Astrocyte (in vitro differentiated cells and primary cell): ENCODE data around the gene SMARCA2. TPM values are rescaled to one million over a fixed set of nuclear protein-coding genes. Genes with fewer than 3 reads are reported as not detected.

Experiments used
- DNase-seq: peaks from one replicate; pipeline ENCODE4 v3.0.0-alpha.2; 2010; ENCODE audit warnings: low read depth
- FAIRE-seq: peaks from 2 replicates; lab custom pipeline; 2011; peaks lifted over from hg19 to GRCh38; lab: Jason Lieb, UNC
- H2AFZ ChIP-seq: 2 replicates; pipeline ENCODE4 v1.6.0; 2012; ENCODE audit warnings: low read depth, low read length, inconsistent platforms
- H3K27ac ChIP-seq: 2 replicates; pipeline ENCODE4 v1.5.1; 2011; ENCODE audit warnings: low read depth, low read length, inconsistent platforms
- H3K27me3 ChIP-seq: 2 replicates; pipeline ENCODE4 v1.6.0; 2011; ENCODE audit warnings: low read length, inconsistent platforms; ENCODE audit not compliant: insufficient read depth
- H3K36me3 ChIP-seq: 2 replicates; pipeline ENCODE4 v1.5.1; 2011; ENCODE audit warnings: low read length, inconsistent platforms; ENCODE audit not compliant: insufficient read depth
- H3K4me1 ChIP-seq: 2 replicates; pipeline ENCODE4 v1.5.1; 2011; ENCODE audit warnings: low read length, inconsistent platforms; ENCODE audit not compliant: insufficient read depth
- H3K4me2 ChIP-seq: 2 replicates; pipeline ENCODE4 v1.6.0; 2012; ENCODE audit warnings: low read length, inconsistent platforms
- H3K4me3 ChIP-seq: 2 replicates; pipeline ENCODE4 v1.5.1; 2011; ENCODE audit warnings: low read depth, mild to moderate bottlenecking, low read length, inconsistent platforms; ENCODE audit not compliant: insufficient read depth
- H3K79me2 ChIP-seq: 2 replicates; pipeline ENCODE4 v1.6.0; 2012; ENCODE audit warnings: mild to moderate bottlenecking, low read length, inconsistent platforms; ENCODE audit not compliant: insufficient read depth
- H3K9ac ChIP-seq: 2 replicates; pipeline ENCODE4 v1.6.0; 2012; ENCODE audit warnings: mild to moderate bottlenecking, low read length, inconsistent platforms
- H3K9me3 ChIP-seq: 2 replicates; pipeline ENCODE4 v1.5.1; 2012; ENCODE audit warnings: low read depth, mild to moderate bottlenecking, low read length, inconsistent platforms; ENCODE audit not compliant: insufficient read depth
- H4K20me1 ChIP-seq: 2 replicates; pipeline ENCODE4 v1.6.0; 2012; ENCODE audit warnings: low read length, inconsistent platforms; ENCODE audit not compliant: insufficient read depth
- H3K27ac Mint-ChIP-seq: one replicate; pipeline ENCODE4 v1.8.0; 2021; ENCODE audit warnings: mild to moderate bottlenecking, mixed read lengths; ENCODE audit not compliant: unreplicated experiment
- H3K27me3 Mint-ChIP-seq: one replicate; pipeline ENCODE4 v1.8.0; 2021; ENCODE audit warnings: low read depth, mixed read lengths; ENCODE audit not compliant: unreplicated experiment
- H3K36me3 Mint-ChIP-seq: one replicate; pipeline ENCODE4 v1.8.0; 2021; ENCODE audit warnings: low read depth, mixed read lengths; ENCODE audit not compliant: unreplicated experiment
- H3K4me1 Mint-ChIP-seq: one replicate; pipeline ENCODE4 v1.8.0; 2021; ENCODE audit warnings: low read depth, mixed read lengths; ENCODE audit not compliant: unreplicated experiment
- H3K4me3 Mint-ChIP-seq: one replicate; pipeline ENCODE4 v1.8.0; 2021; ENCODE audit warnings: mild to moderate bottlenecking, moderate library complexity, mixed read lengths; ENCODE audit not compliant: unreplicated experiment
- H3K9me3 Mint-ChIP-seq: one replicate; pipeline ENCODE4 v1.8.0; 2021; ENCODE audit warnings: mild to moderate bottlenecking, mixed read lengths; ENCODE audit not compliant: unreplicated experiment
- EZH2 ChIP-seq: IDR thresholded peaks from 2 replicates; pipeline ENCODE4 v1.6.1; 2012; ENCODE audit warnings: mild to moderate bottlenecking, low read length, inconsistent platforms; ENCODE audit not compliant: insufficient read depth
- total RNA-seq: library from RNA; stranded (reverse); gene quantifications from 2 replicates; pipeline ENCODE4 v1.2.1, GENCODE V29; 2021
- TF ChIP-seq, protein P1 (sequence below): IDR thresholded peaks from 2 replicates; pipeline ENCODE4 v1.5.1; 2011; ENCODE audit warnings: low read depth, mild to moderate bottlenecking, inconsistent platforms, low read length, moderate library complexity; ENCODE audit not compliant: insufficient read depth

The SMARCA2 gene
- total RNA-seq, 1 donor from 2014 or later: 54.2 TPM

- H3K36me3 Mint-ChIP-seq: peaks cover 7% of the 10 kb centered on the region
- Histone ChIP-seq H3K79me2 (peaks cover 8% of the 10 kb centered on the region), H3K4me1 (peaks cover 23% of the 10 kb centered on the region), H3K27me3 (no peaks in the 10 kb centered on the region), H4K20me1 (no peaks in the 10 kb centered on the region), H3K36me3 (no peaks in the 10 kb centered on the region), H3K4me3 (peak overlapping the region; percentile 70), H3K27ac (peak overlapping the region; percentile 82), H3K9me3 (no peaks in the 10 kb centered on the region), H2AFZ (peak overlapping the region; percentile 77), H3K9ac (peak overlapping the region; percentile 83), H3K4me2 (peak overlapping the region; percentile 88)
- FAIRE-seq (peak; percentile 13), DNase-seq (no peak)
- TF ChIP-seq, protein P1, sequence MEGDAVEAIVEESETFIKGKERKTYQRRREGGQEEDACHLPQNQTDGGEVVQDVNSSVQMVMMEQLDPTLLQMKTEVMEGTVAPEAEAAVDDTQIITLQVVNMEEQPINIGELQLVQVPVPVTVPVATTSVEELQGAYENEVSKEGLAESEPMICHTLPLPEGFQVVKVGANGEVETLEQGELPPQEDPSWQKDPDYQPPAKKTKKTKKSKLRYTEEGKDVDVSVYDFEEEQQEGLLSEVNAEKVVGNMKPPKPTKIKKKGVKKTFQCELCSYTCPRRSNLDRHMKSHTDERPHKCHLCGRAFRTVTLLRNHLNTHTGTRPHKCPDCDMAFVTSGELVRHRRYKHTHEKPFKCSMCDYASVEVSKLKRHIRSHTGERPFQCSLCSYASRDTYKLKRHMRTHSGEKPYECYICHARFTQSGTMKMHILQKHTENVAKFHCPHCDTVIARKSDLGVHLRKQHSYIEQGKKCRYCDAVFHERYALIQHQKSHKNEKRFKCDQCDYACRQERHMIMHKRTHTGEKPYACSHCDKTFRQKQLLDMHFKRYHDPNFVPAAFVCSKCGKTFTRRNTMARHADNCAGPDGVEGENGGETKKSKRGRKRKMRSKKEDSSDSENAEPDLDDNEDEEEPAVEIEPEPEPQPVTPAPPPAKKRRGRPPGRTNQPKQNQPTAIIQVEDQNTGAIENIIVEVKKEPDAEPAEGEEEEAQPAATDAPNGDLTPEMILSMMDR: no peak
- TF ChIP-seq EZH2: no peak
- H3K27ac Mint-ChIP-seq: peak overlapping the region; percentile 88
- H3K4me1 Mint-ChIP-seq: peaks cover 18% of the 10 kb centered on the region
- no peaks in the 10 kb centered on the region for H3K9me3 Mint-ChIP-seq
- H3K27me3 Mint-ChIP-seq: no peaks in the 10 kb centered on the region
- H3K4me3 Mint-ChIP-seq: peak overlapping the region; percentile 89
These were observed 143.8 kb downstream of the SMARCA2 start for GRCh38 chr9:2158766-2159430.

DNA sequence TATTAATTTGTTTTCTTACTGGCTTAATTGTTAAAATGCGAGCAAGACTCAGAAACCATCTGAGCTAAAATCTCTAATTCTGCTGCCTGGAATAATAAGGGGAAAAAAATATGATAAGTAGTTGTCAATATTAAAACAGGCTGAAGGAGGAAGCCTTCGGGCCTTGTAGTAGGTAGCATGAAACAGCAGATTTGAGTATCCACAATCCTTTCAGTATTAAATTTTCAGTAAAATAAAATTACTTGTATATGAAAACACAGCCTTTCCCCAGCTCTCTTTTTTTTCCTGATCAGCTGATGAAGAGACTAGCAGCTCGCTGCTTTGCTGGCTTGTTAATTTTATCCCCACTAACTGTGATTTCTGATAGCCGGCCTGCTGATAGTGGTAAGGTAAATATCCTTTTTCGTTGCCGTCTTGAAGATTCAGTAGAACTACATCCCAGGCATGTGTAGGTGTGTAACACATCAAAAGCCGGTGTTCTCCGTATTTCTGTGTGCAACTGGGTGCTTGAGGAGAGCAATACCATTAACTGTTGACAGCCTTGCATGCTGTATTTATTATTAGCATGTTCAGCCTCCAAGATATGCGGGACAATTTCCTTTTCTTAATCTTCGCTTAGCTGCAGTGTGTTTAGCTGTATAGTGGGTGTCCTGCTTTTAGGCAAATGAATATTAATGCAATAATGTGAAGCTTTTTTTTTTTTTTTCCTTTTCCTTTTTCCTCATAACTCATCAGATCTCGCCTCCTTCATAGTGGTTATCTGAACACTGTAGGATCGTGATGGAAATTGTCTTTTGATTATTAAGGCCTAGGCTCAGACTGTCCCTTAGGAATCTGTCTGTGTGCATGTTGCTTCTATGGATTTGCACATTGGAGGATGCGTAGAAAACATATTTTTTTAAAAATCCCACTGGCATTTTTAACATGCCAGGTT, 144.6 kb downstream of the SMARCA2 start:
- Histone ChIP-seq H3K27ac (peak overlapping the region; percentile 52), H3K4me3 (peak overlapping the region; percentile 70), H4K20me1 (no peaks in the 10 kb centered on the region), H3K4me1 (peaks cover 23% of the 10 kb centered on the region), H3K4me2 (peak overlapping the region; percentile 88), H3K9ac (peak overlapping the region; percentile 83), H3K36me3 (no peaks in the 10 kb centered on the region), H3K79me2 (peaks cover 8% of the 10 kb centered on the region), H2AFZ (peak overlapping the region; percentile 58), H3K9me3 (no peaks in the 10 kb centered on the region), H3K27me3 (no peaks in the 10 kb centered on the region)
- no peaks in the 10 kb centered on the region for H3K27me3 Mint-ChIP-seq
- TF ChIP-seq EZH2: no peak
- TF ChIP-seq, protein P1: no peak
- DNase-seq: no peak
- no peak overlapping the region for H3K4me3 Mint-ChIP-seq
- peaks cover 9% of the 10 kb centered on the region for H3K36me3 Mint-ChIP-seq
- no peak overlapping the region for H3K27ac Mint-ChIP-seq
- FAIRE-seq: no peak
- no peaks in the 10 kb centered on the region for H3K9me3 Mint-ChIP-seq
- peaks cover 18% of the 10 kb centered on the region for H3K4me1 Mint-ChIP-seq
